ENCODE measurements around the gene RERE.

Gene RERE

DNA sequence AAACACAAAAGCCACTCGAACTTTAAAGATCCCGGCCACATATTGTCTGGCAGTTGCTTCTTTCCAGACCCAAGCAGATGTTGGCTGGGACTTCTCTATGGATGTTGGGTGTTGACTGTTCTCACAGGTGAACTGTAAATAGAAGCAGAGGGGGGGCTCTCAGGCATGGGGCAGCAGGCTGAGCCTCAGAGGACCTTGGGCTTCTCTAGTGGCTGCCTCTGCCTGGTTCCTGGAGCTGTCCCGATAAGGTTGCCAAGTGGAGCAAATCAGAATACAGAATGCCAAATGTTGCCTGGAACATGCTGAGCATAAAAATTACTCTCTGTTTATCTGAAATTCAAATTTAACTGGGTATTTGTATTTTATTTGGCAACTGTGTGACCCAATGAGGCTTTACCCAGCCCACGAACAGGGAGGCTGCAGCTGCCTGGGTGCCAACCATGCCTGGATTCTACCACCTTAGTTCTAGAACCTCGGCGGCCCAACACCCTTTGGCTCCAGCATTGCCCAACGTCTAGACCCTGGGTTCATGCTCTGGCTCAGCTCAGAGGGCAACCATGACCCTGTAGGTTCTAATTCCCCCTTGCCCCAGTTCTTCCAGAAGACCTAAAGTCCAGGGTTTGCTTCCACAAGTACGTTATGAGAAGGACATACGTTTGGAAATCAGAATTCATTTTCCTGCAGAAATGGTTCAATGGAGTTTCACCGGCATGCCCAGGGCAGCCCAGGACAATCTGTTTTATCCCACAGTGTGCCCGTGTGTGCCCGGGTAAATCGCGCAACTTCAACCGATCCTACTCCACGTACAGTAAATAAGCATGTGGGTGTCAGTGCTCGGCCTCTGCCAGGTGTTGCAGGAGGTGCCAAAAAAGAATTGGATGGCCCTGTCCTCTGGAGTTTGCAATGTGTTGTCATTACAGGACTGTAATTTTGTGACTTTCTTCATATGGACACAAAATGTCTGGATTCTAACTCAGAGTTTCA, 504.9 kb downstream of the RERE start:
- DNase-seq = no peak

DNA sequence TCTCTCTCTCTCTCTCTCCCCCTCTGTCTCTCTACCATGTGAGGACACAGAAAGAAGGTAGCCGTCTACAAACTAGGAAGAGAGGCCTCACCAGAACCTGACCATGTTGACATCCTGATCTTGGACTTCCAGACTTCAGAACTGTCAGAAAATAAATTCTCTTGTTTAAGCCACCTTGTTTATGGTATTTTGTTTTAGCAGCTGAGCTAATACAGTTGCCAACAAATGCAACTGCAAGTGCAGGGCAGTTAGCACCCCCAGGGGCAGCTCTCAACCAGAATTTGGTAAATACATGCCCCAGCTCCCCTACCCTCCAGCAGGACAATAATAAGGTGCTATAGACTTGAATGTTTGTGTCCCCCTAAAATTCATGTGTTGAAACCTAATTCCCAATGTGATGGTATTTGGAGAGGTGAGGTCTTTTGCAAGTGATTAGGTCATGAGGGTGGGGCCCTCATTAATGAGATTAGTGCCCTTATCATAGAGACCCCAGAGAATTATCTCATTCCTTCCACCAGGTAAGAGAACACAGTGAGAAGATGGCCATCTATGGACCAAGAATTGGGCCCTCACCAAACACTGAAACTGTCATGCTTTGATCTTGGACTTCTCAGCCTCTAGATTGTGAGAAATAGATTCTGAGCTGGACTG, 506.2 kb downstream of the RERE start:
- no peak for DNase-seq

DNA sequence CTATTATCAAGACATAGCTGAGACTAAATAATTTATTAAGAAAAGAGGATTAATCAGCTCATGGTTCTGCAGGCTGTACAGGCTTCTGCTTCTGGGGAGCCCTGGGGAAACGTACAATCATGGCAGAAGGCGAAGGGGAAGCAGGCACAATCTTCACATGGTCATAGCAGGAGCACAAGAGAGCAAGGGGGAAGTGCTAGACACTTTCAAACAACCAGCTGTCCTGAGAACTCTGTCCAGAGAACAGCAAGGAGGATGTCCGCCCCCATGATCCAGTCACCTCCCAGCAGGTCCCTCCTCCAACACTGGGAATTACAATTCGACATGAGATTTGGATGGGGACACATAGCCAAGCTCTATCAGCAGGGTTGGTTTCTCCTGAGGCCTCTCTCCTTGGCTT, 509.8 kb downstream of the RERE start:
- DNase-seq = no peak

DNA sequence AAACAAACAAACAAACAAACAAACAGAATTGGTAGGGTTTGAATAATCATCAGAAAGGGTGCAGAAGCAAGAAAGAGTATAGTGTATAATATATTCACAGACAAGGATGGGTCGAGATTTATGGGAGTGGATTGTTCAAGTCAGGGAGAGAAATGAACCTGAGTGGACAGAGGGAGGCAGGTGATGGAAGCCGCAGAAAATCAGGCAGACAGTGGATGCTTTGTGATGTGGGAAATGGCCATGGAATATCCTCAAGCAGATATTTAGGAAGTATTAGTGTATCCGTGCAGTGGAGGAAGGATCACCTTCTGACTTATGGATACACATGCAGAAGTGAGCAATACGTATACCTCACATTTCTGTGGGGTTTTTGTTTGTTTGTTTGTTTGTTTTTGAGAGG, 513.6 kb downstream of the RERE start:
- DNase-seq = no peak

DNA sequence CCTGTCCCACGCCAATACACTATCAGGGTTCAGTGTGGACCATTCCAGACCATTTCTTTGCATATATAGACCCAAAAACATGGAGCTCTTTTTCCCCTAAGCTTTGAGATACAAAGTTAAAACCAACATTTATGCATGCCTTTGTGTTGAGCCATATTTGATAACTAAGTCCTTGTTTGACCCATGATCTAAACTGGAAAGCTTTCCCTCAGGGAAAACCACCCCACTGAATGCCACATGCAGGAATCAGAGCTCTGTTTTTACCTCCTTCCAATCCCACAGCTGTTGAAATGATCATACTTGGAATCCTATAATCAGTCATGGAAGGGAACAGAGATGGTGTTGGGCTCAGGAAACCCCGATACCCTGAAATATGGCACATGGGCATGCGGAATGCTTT, 514.3 kb downstream of the RERE start:
- DNase-seq = no peak

Data from CD4-positive, alpha-beta T cell treated with Interleukin-17A for 4 hours (primary cell).